ENCODE measurements around the gene PTPRM. TPM values are rescaled to one million over a fixed set of nuclear protein-coding genes. Genes with fewer than 3 reads are reported as not detected.

Gene PTPRM
- total RNA-seq, 1 experiment from 2014 or later: 11.1 TPM

- ATAC-seq (no peak), DNase-seq (ENCODE audit: low spot score) (no peak)
- no peak overlapping the region for H3K27ac Mint-ChIP-seq
- H3K36me3 Mint-ChIP-seq: peaks cover 15% of the 10 kb centered on the region
- ChIA-PET POLR2A (no interaction called here), CTCF (interaction anchor here (0.7 to 1.8 kb wide), 2 partner anchors 13 to 18 kb away, joined by 3 to 4 read pairs; no protein-coding TSS in a partner anchor)
- peaks cover 25% of the 10 kb centered on the region for H3K9me3 Mint-ChIP-seq
- peaks cover 15% of the 10 kb centered on the region for H3K4me1 Mint-ChIP-seq
- H3K27me3 Mint-ChIP-seq (ENCODE audit: low read depth): no peaks in the 10 kb centered on the region
- TF ChIP-seq ZNF121 (CRISPR knock-in tag; IDR thresholded peaks at IDR 0.05) (no peak), MXD4 (CRISPR knock-in tag; IDR thresholded peaks at IDR 0.05; ENCODE audit: borderline replicate concordance) (no peak), ZNF416 (CRISPR knock-in tag; IDR thresholded peaks at IDR 0.05) (no peak), ETV6 (CRISPR knock-in tag; IDR thresholded peaks at IDR 0.05) (no peak), ZNF281 (CRISPR knock-in tag; IDR thresholded peaks at IDR 0.05) (no peak), PREB (CRISPR knock-in tag; IDR thresholded peaks at IDR 0.05; ENCODE audit: borderline replicate concordance) (no peak), MYBL2 (CRISPR knock-in tag; IDR thresholded peaks at IDR 0.05) (no peak), JAZF1 (CRISPR knock-in tag; IDR thresholded peaks at IDR 0.05) (no peak), HMGXB4 (CRISPR knock-in tag; IDR thresholded peaks at IDR 0.05) (no peak), SOX15 (CRISPR knock-in tag; IDR thresholded peaks at IDR 0.05) (no peak), CREB1 (CRISPR knock-in tag; IDR thresholded peaks at IDR 0.05) (no peak), IRF1 (CRISPR knock-in tag; IDR thresholded peaks at IDR 0.05) (no peak), ZNF423 (CRISPR knock-in tag; IDR thresholded peaks at IDR 0.05) (no peak), ARID4B (CRISPR knock-in tag; IDR thresholded peaks at IDR 0.05; ENCODE audit: borderline replicate concordance) (no peak), ATF2 (CRISPR knock-in tag; IDR thresholded peaks at IDR 0.05; ENCODE audit: borderline replicate concordance, low read depth) (no peak), ERG (CRISPR knock-in tag; IDR thresholded peaks at IDR 0.05) (no peak)
- H3K4me3 Mint-ChIP-seq: no peak overlapping the region
These were observed 671.4 kb downstream of the PTPRM start for GRCh38 chr18:8238507-8238906.
